Suprapubic skin (tissue), 4 donors: ENCODE results near the gene RASA3.

Experiments used
- EP300 ChIP-seq: sonication (generic); formaldehyde crosslinking; IDR thresholded peaks from one replicate; pipeline ENCODE4 v1.6.1; 2017; ENCODE audit warnings: antibody characterized with exemption
- POLR2A ChIP-seq, 2 donors: fragments of 450-650 bp; IDR thresholded peaks; one replicate each; pipeline ENCODE4 v1.6.1; 2017; ENCODE audit warnings: antibody characterized with exemption in 2 of 2, mild to moderate bottlenecking in 2 of 2, moderate library complexity in 2 of 2
- POLR2AphosphoS5 ChIP-seq, 3 donors: sonication (generic); formaldehyde crosslinking; IDR thresholded peaks; one replicate each; pipeline ENCODE4 v1.6.1; 2017; ENCODE audit warnings: antibody characterized with exemption in 3 of 3
- TF ChIP-seq, protein P1 (sequence below), 2 donors: fragments of 200-600 bp in 1 of 2; fragments of 450-650 bp in 1 of 2; sonication (generic) in 1 of 2; IDR thresholded peaks; one replicate each; pipeline ENCODE4 v1.5.1; 2016 to 2019; ENCODE audit warnings: antibody characterized with exemption in 2 of 2, mild to moderate bottlenecking in 1 of 2, moderate library complexity in 1 of 2

DNA sequence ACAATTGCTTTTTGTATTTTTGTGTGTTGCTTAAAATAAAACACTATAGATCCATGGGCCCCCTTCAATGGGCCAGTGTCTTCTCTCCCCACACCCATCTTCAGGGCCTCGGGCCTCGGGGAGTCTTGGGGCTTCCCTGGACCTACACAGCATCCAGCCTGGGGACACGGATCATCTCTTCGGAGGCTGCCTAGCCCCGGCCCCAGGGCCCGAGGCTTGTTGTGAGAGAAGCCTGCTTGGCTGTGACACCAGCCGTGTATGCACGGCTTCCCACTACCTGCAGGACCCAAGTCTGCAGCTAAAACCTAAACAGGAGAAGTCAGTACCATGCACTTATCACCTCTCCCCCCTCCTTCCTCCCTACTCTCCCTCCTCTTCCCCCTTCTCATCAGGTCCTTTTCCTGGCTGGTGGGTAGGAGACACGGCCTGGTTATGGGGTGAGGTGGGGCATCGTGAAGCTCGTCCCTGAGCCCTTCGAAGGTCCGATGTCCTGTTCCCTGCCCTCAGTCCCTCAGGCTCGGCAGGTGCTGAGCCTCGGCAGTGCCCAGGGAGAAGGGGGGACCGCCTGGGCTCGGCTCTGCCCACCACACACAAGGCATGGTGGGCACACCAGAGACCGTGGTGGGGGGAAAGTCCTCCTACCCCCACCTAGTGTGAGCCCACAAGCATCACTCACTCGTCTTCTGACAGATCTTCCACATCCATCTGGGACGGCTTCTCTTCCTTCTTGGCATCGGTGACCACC is 168.0 kb downstream of the RASA3 start:
- TF ChIP-seq, protein P1, sequence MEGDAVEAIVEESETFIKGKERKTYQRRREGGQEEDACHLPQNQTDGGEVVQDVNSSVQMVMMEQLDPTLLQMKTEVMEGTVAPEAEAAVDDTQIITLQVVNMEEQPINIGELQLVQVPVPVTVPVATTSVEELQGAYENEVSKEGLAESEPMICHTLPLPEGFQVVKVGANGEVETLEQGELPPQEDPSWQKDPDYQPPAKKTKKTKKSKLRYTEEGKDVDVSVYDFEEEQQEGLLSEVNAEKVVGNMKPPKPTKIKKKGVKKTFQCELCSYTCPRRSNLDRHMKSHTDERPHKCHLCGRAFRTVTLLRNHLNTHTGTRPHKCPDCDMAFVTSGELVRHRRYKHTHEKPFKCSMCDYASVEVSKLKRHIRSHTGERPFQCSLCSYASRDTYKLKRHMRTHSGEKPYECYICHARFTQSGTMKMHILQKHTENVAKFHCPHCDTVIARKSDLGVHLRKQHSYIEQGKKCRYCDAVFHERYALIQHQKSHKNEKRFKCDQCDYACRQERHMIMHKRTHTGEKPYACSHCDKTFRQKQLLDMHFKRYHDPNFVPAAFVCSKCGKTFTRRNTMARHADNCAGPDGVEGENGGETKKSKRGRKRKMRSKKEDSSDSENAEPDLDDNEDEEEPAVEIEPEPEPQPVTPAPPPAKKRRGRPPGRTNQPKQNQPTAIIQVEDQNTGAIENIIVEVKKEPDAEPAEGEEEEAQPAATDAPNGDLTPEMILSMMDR (IDR thresholded peaks at IDR 0.05), result no peak
- no peak for TF ChIP-seq EP300
- no peak for TF ChIP-seq POLR2A (IDR thresholded peaks at IDR 0.05)
- no peak for TF ChIP-seq POLR2AphosphoS5 (IDR thresholded peaks at IDR 0.05)
